Endodermal cell (in vitro differentiated cells): ENCODE measurements around the gene PKD2L2. TPM values are rescaled to one million over a fixed set of nuclear protein-coding genes. Genes with fewer than 3 reads are reported as not detected.
"Not testable (repeated sequence)": the region's sequence is repeated elsewhere in the genome, so short reads cannot be mapped to it uniquely, and the experiment has no call there.

Experiments used
- DNase-seq: peaks from one replicate; pipeline ENCODE4 v3.0.0-alpha.2; 2017
- H3K27ac ChIP-seq: 2 replicates; pipeline ENCODE4 v1.5.1; 2013; ENCODE audit warnings: mild to moderate bottlenecking, low read depth, low read length, moderate library complexity
- H3K27me3 ChIP-seq: 2 replicates; pipeline ENCODE4 v1.6.1; 2013; ENCODE audit warnings: mild to moderate bottlenecking, low read length, moderate library complexity; ENCODE audit not compliant: insufficient read depth, control insufficient read depth, poor library complexity, severe bottlenecking
- H3K36me3 ChIP-seq: 2 replicates; pipeline ENCODE4 v1.7.0; 2013; ENCODE audit warnings: mild to moderate bottlenecking, low read length, moderate library complexity; ENCODE audit not compliant: control insufficient read depth, insufficient read depth
- H3K4me1 ChIP-seq: one replicate; pipeline ENCODE4 v1.7.0; 2013; ENCODE audit warnings: low read length; ENCODE audit not compliant: control insufficient read depth, insufficient read depth
- H3K4me3 ChIP-seq: 2 replicates; pipeline ENCODE4 v1.5.1; 2013; ENCODE audit warnings: mild to moderate bottlenecking, low read length, moderate library complexity
- H3K9ac ChIP-seq: 2 replicates; pipeline ENCODE4 v1.6.1; 2013; ENCODE audit warnings: mild to moderate bottlenecking, low read length, moderate library complexity; ENCODE audit not compliant: poor library complexity, severe bottlenecking; ENCODE audit errors: extremely low read depth
- H3K9me3 ChIP-seq: 2 replicates; pipeline ENCODE4 v1.6.1; 2013; ENCODE audit warnings: mild to moderate bottlenecking, low read length, moderate library complexity; ENCODE audit not compliant: control insufficient read depth
- H3K27ac Mint-ChIP-seq: 2 replicates; pipeline ENCODE4 v1.8.0; 2020; ENCODE audit warnings: mixed read lengths
- H3K27me3 Mint-ChIP-seq: 2 replicates; pipeline ENCODE4 v1.8.0; 2021; ENCODE audit warnings: mild to moderate bottlenecking, mixed read lengths; ENCODE audit not compliant: insufficient read depth
- H3K36me3 Mint-ChIP-seq: 2 replicates; pipeline ENCODE4 v1.8.0; 2020; ENCODE audit warnings: low read depth, mixed read lengths
- H3K4me1 Mint-ChIP-seq: 2 replicates; pipeline ENCODE4 v1.8.0; 2020; ENCODE audit warnings: mixed read lengths
- H3K4me3 Mint-ChIP-seq: 2 replicates; pipeline ENCODE4 v1.8.0; 2020; ENCODE audit warnings: mild to moderate bottlenecking, moderate library complexity, mixed read lengths
- H3K9me3 Mint-ChIP-seq: 2 replicates; pipeline ENCODE4 v1.8.0; 2020; ENCODE audit warnings: mild to moderate bottlenecking, mixed read lengths
- WGBS, 2 experiments: methylation state at CpG; one replicate each; pipeline versions ENCODE4 v1.1.5 to v1.1.7; 2013; ENCODE audit warnings: missing lambda C conversion rate in 2 of 2, mixed read lengths in 1 of 2; ENCODE audit not compliant: insufficient coverage in 1 of 2, insufficient read length in 1 of 2; 5-methylcytosine and 5-hydroxymethylcytosine counted together
- total RNA-seq, 2 donors: library from RNA; stranded (reverse); fragmentation: NEBNext Ultra II Directional in 1 of 2; extraction: Animal tissue kit (Norgen Biotek cat#: 25700) in 1 of 2; gene quantifications; 2 replicates in 1 of 2; 3 replicates in 1 of 2; pipeline ENCODE4 v1.2.1, GENCODE V29; 2021
- TF ChIP-seq, protein P1 (sequence below): fragments of 200-600 bp; sonication (generic); conservative IDR thresholded peaks from 2 replicates; pipeline ENCODE4 v1.5.0; 2021; ENCODE audit warnings: antibody characterized with exemption, mild to moderate bottlenecking

The PKD2L2 gene
- total RNA-seq, 2 donors from 2014 or later, result not detected

DNA sequence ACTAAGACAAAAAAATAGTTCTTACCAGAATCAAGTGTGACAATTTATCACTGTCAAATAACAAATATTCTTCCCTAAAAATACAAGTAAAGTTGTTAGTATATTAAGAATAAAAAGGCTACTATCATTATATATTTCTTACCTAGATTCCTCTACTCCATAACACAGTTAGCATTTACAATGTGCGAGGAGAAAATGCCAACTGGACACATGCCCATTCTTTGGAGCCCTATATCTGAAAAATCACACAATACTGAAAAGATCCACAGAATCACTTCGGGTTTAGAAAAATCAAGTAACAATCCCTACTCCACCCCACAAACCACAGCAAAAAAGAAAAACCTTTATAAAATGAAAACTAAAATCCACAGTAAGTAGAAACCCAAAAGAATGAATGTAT, 70.9 kb downstream of the PKD2L2 start:
- H3K36me3 Mint-ChIP-seq, result peaks cover 39% of the 10 kb centered on the region
- H3K4me1 Mint-ChIP-seq, result no peaks in the 10 kb centered on the region
- H3K4me3 Mint-ChIP-seq, result no peak overlapping the region
- H3K4me3 ChIP-seq, result no peak overlapping the region
- peaks cover 78% of the 10 kb centered on the region for H3K36me3 ChIP-seq
- no peaks in the 10 kb centered on the region for H3K9me3 ChIP-seq
- H3K27ac ChIP-seq, result no peak overlapping the region
- H3K27ac Mint-ChIP-seq, result no peak overlapping the region
- no peaks in the 10 kb centered on the region for H3K27me3 ChIP-seq
- no peaks in the 10 kb centered on the region for H3K9me3 Mint-ChIP-seq
- no peak overlapping the region for H3K9ac ChIP-seq
- no peak for DNase-seq
- TF ChIP-seq, protein P1, sequence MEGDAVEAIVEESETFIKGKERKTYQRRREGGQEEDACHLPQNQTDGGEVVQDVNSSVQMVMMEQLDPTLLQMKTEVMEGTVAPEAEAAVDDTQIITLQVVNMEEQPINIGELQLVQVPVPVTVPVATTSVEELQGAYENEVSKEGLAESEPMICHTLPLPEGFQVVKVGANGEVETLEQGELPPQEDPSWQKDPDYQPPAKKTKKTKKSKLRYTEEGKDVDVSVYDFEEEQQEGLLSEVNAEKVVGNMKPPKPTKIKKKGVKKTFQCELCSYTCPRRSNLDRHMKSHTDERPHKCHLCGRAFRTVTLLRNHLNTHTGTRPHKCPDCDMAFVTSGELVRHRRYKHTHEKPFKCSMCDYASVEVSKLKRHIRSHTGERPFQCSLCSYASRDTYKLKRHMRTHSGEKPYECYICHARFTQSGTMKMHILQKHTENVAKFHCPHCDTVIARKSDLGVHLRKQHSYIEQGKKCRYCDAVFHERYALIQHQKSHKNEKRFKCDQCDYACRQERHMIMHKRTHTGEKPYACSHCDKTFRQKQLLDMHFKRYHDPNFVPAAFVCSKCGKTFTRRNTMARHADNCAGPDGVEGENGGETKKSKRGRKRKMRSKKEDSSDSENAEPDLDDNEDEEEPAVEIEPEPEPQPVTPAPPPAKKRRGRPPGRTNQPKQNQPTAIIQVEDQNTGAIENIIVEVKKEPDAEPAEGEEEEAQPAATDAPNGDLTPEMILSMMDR, result no peak
- no peaks in the 10 kb centered on the region for H3K27me3 Mint-ChIP-seq
- 96% methylated on average over 2 of the region's 2 CpGs; no CpG with 5 or more reads in 1 of the 2 experiments for WGBS, 2 experiments
- no peaks in the 10 kb centered on the region for H3K4me1 ChIP-seq

DNA sequence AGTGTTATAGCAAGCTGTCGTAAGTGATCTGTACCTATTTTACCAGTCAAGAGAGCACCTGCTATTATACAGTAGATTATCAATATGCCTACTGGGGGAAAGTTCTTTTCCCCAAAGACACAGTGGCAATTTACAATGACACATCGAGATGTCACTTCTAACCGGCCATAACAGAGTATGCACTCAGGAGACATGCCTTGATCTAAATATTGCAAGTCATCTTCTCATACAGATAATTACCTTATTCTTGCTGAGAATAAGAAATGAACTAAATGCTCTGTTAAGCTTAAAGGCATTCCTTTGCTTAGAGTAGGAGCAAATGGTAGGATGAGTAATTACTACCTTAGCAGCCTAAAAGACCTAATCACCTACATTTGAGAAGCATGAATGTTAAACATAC, 71.6 kb downstream of the PKD2L2 start:
- Histone ChIP-seq H3K4me3 (no peak overlapping the region), H3K27me3 (no peaks in the 10 kb centered on the region), H3K27ac (no peak overlapping the region), H3K4me1 (no peaks in the 10 kb centered on the region), H3K9me3 (no peaks in the 10 kb centered on the region), H3K36me3 (peaks cover 79% of the 10 kb centered on the region), H3K9ac (no peak overlapping the region)
- peaks cover 38% of the 10 kb centered on the region for H3K36me3 Mint-ChIP-seq
- no peaks in the 10 kb centered on the region for H3K9me3 Mint-ChIP-seq
- no peak overlapping the region for H3K4me3 Mint-ChIP-seq
- H3K27ac Mint-ChIP-seq, result no peak overlapping the region
- no peaks in the 10 kb centered on the region for H3K4me1 Mint-ChIP-seq
- TF ChIP-seq, protein P1, result no peak
- H3K27me3 Mint-ChIP-seq, result no peaks in the 10 kb centered on the region
- WGBS, 2 experiments, result 99% methylated on average over 3 of the region's 3 CpGs; no CpG with 5 or more reads in 1 of the 2 experiments
- DNase-seq, result no peak

DNA sequence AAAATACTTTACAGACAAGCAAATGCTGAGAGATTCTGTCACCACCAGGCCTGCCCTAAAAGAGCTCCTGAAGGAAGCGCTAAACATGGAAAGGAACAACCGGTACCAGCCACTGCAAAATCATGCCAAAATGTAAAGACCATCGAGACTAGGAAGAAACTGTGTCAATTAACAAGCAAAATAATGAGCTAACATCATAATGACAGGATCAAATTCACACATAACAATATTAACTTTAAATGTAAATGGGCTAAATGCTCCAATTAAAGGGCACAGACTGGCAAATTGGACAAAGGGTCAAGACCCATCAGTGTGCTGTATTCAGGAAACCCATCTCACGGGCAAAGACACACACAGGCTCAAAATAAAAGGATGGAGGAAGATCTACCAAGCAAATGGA, 81.1 kb downstream of the PKD2L2 start:
- not testable (repeated sequence) for H3K27me3 ChIP-seq, H3K4me3 Mint-ChIP-seq, H3K9ac ChIP-seq, H3K27ac Mint-ChIP-seq, H3K4me1 ChIP-seq, DNase-seq, H3K27me3 Mint-ChIP-seq, H3K4me1 Mint-ChIP-seq, H3K27ac ChIP-seq, H3K4me3 ChIP-seq
- 100% methylated on average over 3 of the region's 4 CpGs; no CpG with 5 or more reads in 1 of the 2 experiments for WGBS, 2 experiments
- Mint-ChIP-seq H3K9me3 (peaks cover 44% of the 10 kb centered on the region), H3K36me3 (peaks cover 57% of the 10 kb centered on the region)
- Histone ChIP-seq H3K36me3 (peaks cover 37% of the 10 kb centered on the region), H3K9me3 (peaks cover 29% of the 10 kb centered on the region)

DNA sequence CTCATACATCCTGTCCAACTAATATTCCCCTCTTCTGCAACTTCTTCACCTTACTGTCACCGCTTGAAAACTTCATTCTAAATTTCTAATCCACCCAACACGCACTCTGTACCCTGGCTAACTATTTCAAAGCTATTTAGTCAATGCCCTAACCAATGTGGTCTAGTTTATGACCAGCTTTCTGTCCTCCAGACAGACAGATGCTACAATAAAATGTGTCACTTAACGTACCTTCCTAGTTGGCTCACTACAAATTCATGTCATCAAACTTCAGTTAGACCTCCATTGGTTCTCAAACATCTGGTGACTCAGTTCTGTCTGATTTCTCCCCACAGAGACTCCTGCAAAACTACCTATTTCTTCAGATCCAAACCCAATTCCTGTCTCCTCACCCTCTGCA, 86.0 kb downstream of the PKD2L2 start:
- TF ChIP-seq, protein P1, result no peak
- WGBS, 2 experiments, result 89 to 94% methylated on average over 3 of the region's 3 CpGs

More for the DNA sequence above, 86.0 kb downstream of the PKD2L2 start:
- Histone ChIP-seq H3K9me3 (peaks cover 21% of the 10 kb centered on the region), H3K27me3 (no peaks in the 10 kb centered on the region), H3K27ac (no peak overlapping the region), H3K4me1 (no peaks in the 10 kb centered on the region), H3K4me3 (no peak overlapping the region), H3K9ac (no peak overlapping the region), H3K36me3 (peaks cover 44% of the 10 kb centered on the region)
- Mint-ChIP-seq H3K27me3 (no peaks in the 10 kb centered on the region), H3K27ac (no peak overlapping the region), H3K36me3 (peaks cover 65% of the 10 kb centered on the region), H3K4me1 (no peaks in the 10 kb centered on the region), H3K4me3 (no peak overlapping the region), H3K9me3 (peaks cover 29% of the 10 kb centered on the region)
- no peak for DNase-seq
